ENCODE measurements around the gene FGF10. TPM values are rescaled to one million over a fixed set of nuclear protein-coding genes. Genes with fewer than 3 reads are reported as not detected.

Gene FGF10
- total and polyA plus RNA-seq, 5 donors from 2014 or later, result not detected

DNA sequence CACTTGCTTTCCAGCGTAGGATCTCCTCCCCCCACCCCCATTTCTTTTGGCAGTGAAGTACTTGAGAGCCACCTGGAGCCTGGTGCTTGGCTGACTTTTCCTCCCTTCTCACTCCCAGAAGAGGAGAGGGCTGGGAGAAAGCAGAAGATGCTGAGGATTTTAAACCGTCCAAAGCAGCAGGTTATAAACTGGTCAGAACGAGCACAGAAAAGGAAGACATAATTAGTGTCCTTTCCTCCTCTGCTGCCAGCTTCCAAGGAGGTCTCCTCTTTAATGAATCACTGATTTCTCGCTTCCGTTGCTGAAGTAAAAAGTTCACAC lies 563 bp upstream of the FGF10 start:
- Histone ChIP-seq H3K27me3 (ENCODE audit: control insufficient read depth, insufficient read depth, low read length) (peaks cover 15% of the 10 kb centered on the region), H3K4me3 (ENCODE audit: low read depth, low read length) (no peak overlapping the region), H3K27ac (ENCODE audit: insufficient read depth, low read length, poor library complexity, severe bottlenecking) (no peak overlapping the region), H3K4me1 (ENCODE audit: control insufficient read depth, insufficient read depth, low read length, poor library complexity, severe bottlenecking) (peaks cover 4% of the 10 kb centered on the region), H3K36me3 (ENCODE audit: control insufficient read depth, insufficient read depth, low read length) (no peaks in the 10 kb centered on the region), H3K9me3 (ENCODE audit: control insufficient read depth in 2 of 2, low read length in 2 of 2) (no peaks in the 10 kb centered on the region)
- peak overlapping the region in 1 of 4 donors; percentile 44 for H3K4me3 Mint-ChIP-seq
- peaks cover 0 to 9% (median 4%) of the 10 kb centered on the region in 7 donors for H3K9me3 Mint-ChIP-seq
- H3K36me3 Mint-ChIP-seq, result no peaks in the 10 kb centered on the region
- H3K27me3 Mint-ChIP-seq, result peaks cover 34% of the 10 kb centered on the region
- DNase-seq (no peak), ATAC-seq (ENCODE audit: low read depth in 2 of 2) (no peak)
- no peak overlapping the region for H3K27ac Mint-ChIP-seq
- H3K4me1 Mint-ChIP-seq, result peaks cover 0 to 6% (median 3%) of the 10 kb centered on the region in 4 donors

DNA sequence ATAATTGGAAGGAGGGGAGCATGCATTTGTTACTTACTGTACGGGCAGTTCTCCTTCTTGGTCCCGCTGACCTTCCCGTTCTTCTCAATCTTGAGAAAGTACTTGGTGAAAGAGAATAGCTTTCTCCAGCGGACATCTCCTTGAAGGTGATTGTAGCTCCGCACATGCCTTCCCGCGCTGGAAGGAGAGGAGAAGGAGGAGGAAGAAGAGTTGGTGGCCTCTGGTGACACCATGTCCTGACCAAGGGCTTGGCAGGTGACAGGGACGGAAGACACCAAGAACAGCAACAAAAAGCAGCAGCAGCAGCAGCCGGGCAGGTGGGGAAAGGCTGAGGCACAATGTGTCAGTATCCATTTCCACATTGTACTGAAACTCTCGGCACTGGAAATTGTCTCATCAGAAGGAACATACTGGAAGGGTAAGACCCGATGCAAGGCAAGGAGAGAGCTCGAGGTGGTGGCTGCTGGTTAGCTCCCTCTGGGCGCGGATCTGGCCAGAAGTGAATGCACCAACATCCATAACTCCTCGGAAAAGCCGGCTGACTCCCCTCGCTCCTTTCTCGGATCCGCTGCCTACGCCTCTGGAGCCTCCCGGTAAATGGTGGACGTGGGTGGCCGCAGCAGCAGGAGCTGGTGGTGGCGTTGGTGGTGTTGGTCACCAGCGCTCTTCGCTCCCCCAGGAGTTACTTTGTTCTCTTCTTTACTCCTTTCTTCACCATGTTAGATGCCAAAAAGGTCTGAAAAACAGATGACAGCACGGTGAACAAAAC lies 715 bp downstream of the FGF10 start:
- Mint-ChIP-seq H3K4me1 (peaks cover 0 to 6% (median 3%) of the 10 kb centered on the region in 4 donors), H3K9me3 (peaks cover 0 to 9% (median 2%) of the 10 kb centered on the region in 7 donors), H3K36me3 (no peaks in the 10 kb centered on the region), H3K27me3 (peaks cover 40% of the 10 kb centered on the region), H3K4me3 (no peak overlapping the region), H3K27ac (no peak overlapping the region)
- peaks cover 4% of the 10 kb centered on the region for H3K4me1 ChIP-seq (ENCODE audit: control insufficient read depth, insufficient read depth, low read length, poor library complexity, severe bottlenecking)
- H3K36me3 ChIP-seq (ENCODE audit: control insufficient read depth, insufficient read depth, low read length), result no peaks in the 10 kb centered on the region
- no peak for DNase-seq
- peaks cover 15% of the 10 kb centered on the region for H3K27me3 ChIP-seq (ENCODE audit: control insufficient read depth, insufficient read depth, low read length)
- ATAC-seq (ENCODE audit: low read depth in 2 of 2), result no peak
- H3K27ac ChIP-seq (ENCODE audit: insufficient read depth, low read length, poor library complexity, severe bottlenecking), result no peak overlapping the region
- H3K4me3 ChIP-seq (ENCODE audit: low read depth, low read length), result no peak overlapping the region
- no peaks in the 10 kb centered on the region for H3K9me3 ChIP-seq (ENCODE audit: control insufficient read depth in 2 of 2, low read length in 2 of 2)

DNA sequence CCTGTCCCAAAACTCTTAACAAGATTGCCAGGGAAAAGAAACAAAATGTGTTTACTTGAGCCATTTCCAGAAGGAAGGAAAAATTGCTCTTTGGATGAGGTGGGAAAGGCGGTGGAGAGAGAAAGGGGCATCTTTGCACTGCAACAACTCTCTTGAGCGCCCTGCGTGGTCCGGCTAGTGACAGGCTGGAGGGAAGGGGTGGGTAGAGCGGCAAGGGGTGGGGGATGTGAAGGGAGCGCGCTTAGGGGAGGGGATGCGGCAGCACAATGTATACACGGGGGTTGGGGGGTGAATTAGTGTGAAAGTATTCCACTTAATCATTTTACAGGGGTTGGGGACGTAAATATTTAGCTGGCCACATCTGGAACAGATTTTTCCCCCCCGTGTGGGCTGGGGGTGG lies 1.3 kb downstream of the FGF10 start:
- Mint-ChIP-seq H3K4me1 (peaks cover 0 to 6% (median 3%) of the 10 kb centered on the region in 4 donors), H3K4me3 (peak overlapping the region in 1 of 4 donors; percentile 39), H3K27ac (no peak overlapping the region), H3K36me3 (no peaks in the 10 kb centered on the region), H3K9me3 (peaks cover 0 to 9% (median 2%) of the 10 kb centered on the region in 7 donors), H3K27me3 (peaks cover 40% of the 10 kb centered on the region)
- H3K4me1 ChIP-seq (ENCODE audit: control insufficient read depth, insufficient read depth, low read length, poor library complexity, severe bottlenecking), result peaks cover 4% of the 10 kb centered on the region
- no peaks in the 10 kb centered on the region for H3K9me3 ChIP-seq (ENCODE audit: control insufficient read depth in 2 of 2, low read length in 2 of 2)
- H3K27ac ChIP-seq (ENCODE audit: insufficient read depth, low read length, poor library complexity, severe bottlenecking), result no peak overlapping the region
- H3K4me3 ChIP-seq (ENCODE audit: low read depth, low read length), result no peak overlapping the region
- DNase-seq (no peak), ATAC-seq (ENCODE audit: low read depth in 2 of 2) (no peak)
- no peaks in the 10 kb centered on the region for H3K36me3 ChIP-seq (ENCODE audit: control insufficient read depth, insufficient read depth, low read length)
- peaks cover 15% of the 10 kb centered on the region for H3K27me3 ChIP-seq (ENCODE audit: control insufficient read depth, insufficient read depth, low read length)

DNA sequence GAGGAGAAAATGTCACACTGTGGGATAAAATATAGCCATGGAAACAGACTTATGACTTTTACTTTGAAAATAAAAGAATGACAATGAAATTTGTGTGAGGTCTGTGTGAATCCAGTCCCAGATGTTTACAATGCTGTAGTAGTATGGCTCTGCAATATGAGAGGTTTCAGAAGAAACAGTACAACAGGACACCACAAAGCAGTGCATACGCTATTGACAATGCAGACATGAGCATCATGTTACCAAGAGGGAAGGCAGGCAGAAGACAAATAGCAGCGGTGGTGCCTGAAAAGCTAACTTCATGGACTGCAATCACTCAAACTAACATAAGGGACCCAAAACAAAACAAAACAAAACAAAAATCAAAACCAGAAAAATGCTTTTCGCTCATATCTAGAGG lies 1.8 kb downstream of the FGF10 start:
- Mint-ChIP-seq H3K4me1 (peaks cover 0 to 6% (median 3%) of the 10 kb centered on the region in 4 donors), H3K9me3 (peaks cover 0 to 9% (median 2%) of the 10 kb centered on the region in 7 donors), H3K36me3 (no peaks in the 10 kb centered on the region), H3K4me3 (no peak overlapping the region), H3K27me3 (peaks cover 40% of the 10 kb centered on the region), H3K27ac (no peak overlapping the region)
- H3K27me3 ChIP-seq (ENCODE audit: control insufficient read depth, insufficient read depth, low read length), result peaks cover 15% of the 10 kb centered on the region
- ATAC-seq (ENCODE audit: low read depth in 2 of 2) (no peak), DNase-seq (no peak)
- H3K4me1 ChIP-seq (ENCODE audit: control insufficient read depth, insufficient read depth, low read length, poor library complexity, severe bottlenecking), result peaks cover 4% of the 10 kb centered on the region
- H3K4me3 ChIP-seq (ENCODE audit: low read depth, low read length), result no peak overlapping the region
- H3K36me3 ChIP-seq (ENCODE audit: control insufficient read depth, insufficient read depth, low read length), result no peaks in the 10 kb centered on the region
- H3K27ac ChIP-seq (ENCODE audit: insufficient read depth, low read length, poor library complexity, severe bottlenecking), result no peak overlapping the region
- no peaks in the 10 kb centered on the region for H3K9me3 ChIP-seq (ENCODE audit: control insufficient read depth in 2 of 2, low read length in 2 of 2)

DNA sequence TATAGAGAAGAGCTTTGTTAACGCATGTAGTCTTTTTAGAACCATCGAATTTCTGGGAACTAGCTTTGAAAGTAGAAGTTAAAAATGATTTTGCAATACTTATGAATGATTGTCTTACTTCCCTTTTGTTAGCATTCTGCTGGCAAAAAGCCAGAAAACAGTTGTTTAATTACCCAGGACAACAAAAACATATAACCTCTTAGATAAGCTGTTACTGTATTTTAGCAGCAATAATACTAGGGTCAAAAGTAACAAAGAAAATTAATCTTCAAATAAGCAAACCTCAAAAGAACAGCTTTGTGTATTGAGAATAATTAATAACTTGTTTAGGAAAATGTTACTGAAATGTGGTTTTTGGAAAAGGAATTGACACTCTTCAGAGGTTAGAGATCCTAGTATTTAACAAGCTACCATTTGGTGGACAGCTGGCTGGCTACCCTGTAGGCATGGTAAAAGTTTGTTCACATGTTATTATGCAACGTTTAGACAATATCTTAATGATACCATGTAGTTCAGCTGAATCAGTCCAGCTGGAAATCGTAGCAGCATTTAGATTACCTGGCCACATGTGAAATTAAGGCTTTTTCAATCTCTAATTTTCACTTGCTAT lies 3.8 kb downstream of the FGF10 start:
- H3K27me3 Mint-ChIP-seq, result peaks cover 33% of the 10 kb centered on the region
- no peaks in the 10 kb centered on the region for H3K9me3 ChIP-seq (ENCODE audit: control insufficient read depth in 2 of 2, low read length in 2 of 2)
- H3K27me3 ChIP-seq (ENCODE audit: control insufficient read depth, insufficient read depth, low read length), result peaks cover 10% of the 10 kb centered on the region

DNA sequence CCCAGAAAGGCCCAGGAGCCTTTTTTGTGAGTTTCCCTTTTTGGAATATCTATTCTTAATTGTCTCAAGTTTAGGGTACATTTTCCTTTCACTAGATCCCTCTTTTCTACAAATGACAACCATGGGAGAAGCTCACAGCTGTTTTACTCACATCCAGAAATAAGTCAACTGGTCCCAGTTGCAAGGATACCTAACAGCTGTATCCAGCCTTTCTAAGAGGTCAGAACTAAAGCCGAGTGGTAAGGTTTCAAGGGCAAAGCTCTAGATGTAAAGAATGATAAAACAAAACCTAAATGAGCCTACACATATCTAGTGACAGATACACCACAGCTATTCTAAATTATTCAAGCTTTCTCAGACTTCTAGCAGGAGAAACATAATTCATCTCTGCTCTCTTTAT lies 4.4 kb downstream of the FGF10 start:
- Histone ChIP-seq H3K36me3 (ENCODE audit: control insufficient read depth, insufficient read depth, low read length) (no peaks in the 10 kb centered on the region), H3K27ac (ENCODE audit: insufficient read depth, low read length, poor library complexity, severe bottlenecking) (no peak overlapping the region), H3K27me3 (ENCODE audit: control insufficient read depth, insufficient read depth, low read length) (peaks cover 8% of the 10 kb centered on the region), H3K4me1 (ENCODE audit: control insufficient read depth, insufficient read depth, low read length, poor library complexity, severe bottlenecking) (peaks cover 4% of the 10 kb centered on the region), H3K4me3 (ENCODE audit: low read depth, low read length) (no peak overlapping the region), H3K9me3 (ENCODE audit: control insufficient read depth in 2 of 2, low read length in 2 of 2) (no peaks in the 10 kb centered on the region)
- DNase-seq, result no peak
- no peak overlapping the region for H3K4me3 Mint-ChIP-seq
- peaks cover 0 to 6% (median 3%) of the 10 kb centered on the region in 4 donors for H3K4me1 Mint-ChIP-seq
- peaks cover 33% of the 10 kb centered on the region for H3K27me3 Mint-ChIP-seq
- ATAC-seq (ENCODE audit: low read depth in 2 of 2), result no peak
- H3K9me3 Mint-ChIP-seq, result peaks cover 0 to 8% (median 2%) of the 10 kb centered on the region in 7 donors
- H3K27ac Mint-ChIP-seq, result no peak overlapping the region
- no peaks in the 10 kb centered on the region for H3K36me3 Mint-ChIP-seq

More for the DNA sequence above, 3.8 kb downstream of the FGF10 start:
- no peak overlapping the region for H3K27ac Mint-ChIP-seq
- Histone ChIP-seq H3K4me3 (ENCODE audit: low read depth, low read length) (no peak overlapping the region), H3K4me1 (ENCODE audit: control insufficient read depth, insufficient read depth, low read length, poor library complexity, severe bottlenecking) (peaks cover 4% of the 10 kb centered on the region), H3K27ac (ENCODE audit: insufficient read depth, low read length, poor library complexity, severe bottlenecking) (no peak overlapping the region), H3K36me3 (ENCODE audit: control insufficient read depth, insufficient read depth, low read length) (no peaks in the 10 kb centered on the region)
- peaks cover 0 to 9% (median 2%) of the 10 kb centered on the region in 7 donors for H3K9me3 Mint-ChIP-seq
- DNase-seq (no peak), ATAC-seq (ENCODE audit: low read depth in 2 of 2) (no peak)
- H3K4me3 Mint-ChIP-seq, result no peak overlapping the region
- no peaks in the 10 kb centered on the region for H3K36me3 Mint-ChIP-seq
- peaks cover 0 to 6% (median 3%) of the 10 kb centered on the region in 4 donors for H3K4me1 Mint-ChIP-seq

DNA sequence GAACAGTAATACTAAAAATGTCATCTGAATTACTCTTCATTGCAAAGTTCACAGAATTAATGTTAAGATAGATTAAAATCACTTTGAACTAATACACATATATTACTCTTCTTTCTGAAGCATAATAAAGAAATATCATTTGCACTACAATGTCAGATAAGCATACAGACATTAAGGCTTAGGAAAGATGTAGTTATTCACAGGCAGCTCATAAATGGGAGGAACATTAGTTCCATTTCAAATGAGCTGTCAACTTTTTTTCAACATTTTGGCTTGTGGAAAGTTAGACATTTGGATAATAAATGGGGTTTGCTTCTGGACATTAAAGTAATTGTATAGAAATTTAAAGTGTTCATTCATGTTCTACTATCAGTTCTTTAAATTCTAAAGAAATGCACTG lies 6.3 kb downstream of the FGF10 start:
- no peak overlapping the region for H3K4me3 Mint-ChIP-seq
- Histone ChIP-seq H3K27ac (ENCODE audit: insufficient read depth, low read length, poor library complexity, severe bottlenecking) (no peak overlapping the region), H3K9me3 (ENCODE audit: control insufficient read depth in 2 of 2, low read length in 2 of 2) (no peaks in the 10 kb centered on the region), H3K4me3 (ENCODE audit: low read depth, low read length) (no peak overlapping the region), H3K4me1 (ENCODE audit: control insufficient read depth, insufficient read depth, low read length, poor library complexity, severe bottlenecking) (no peaks in the 10 kb centered on the region), H3K27me3 (ENCODE audit: control insufficient read depth, insufficient read depth, low read length) (peaks cover 4% of the 10 kb centered on the region), H3K36me3 (ENCODE audit: control insufficient read depth, insufficient read depth, low read length) (no peaks in the 10 kb centered on the region)
- DNase-seq (no peak), ATAC-seq (ENCODE audit: low read depth in 2 of 2) (no peak)
- peaks cover 0 to 5% (median 1%) of the 10 kb centered on the region in 4 donors for H3K4me1 Mint-ChIP-seq
- peaks cover 18% of the 10 kb centered on the region for H3K27me3 Mint-ChIP-seq
- H3K36me3 Mint-ChIP-seq, result no peaks in the 10 kb centered on the region
- H3K9me3 Mint-ChIP-seq, result peaks cover 0 to 10% (median 4%) of the 10 kb centered on the region in 7 donors
- H3K27ac Mint-ChIP-seq, result no peak overlapping the region

Measured in CD4-positive, CD25-positive, alpha-beta regulatory T cell (primary cell).